ENCODE measurements around the gene KIAA0040.

The KIAA0040 gene

GRCh38 chr1:175174309-175175102, 18.1 kb downstream of the KIAA0040 start (continued):
- TF ChIP-seq TSHZ2 (CRISPR knock-in tag; IDR thresholded peaks at IDR 0.05) (no peak), CREB5 (CRISPR knock-in tag; IDR thresholded peaks at IDR 0.05; ENCODE audit: low read depth) (no peak), PPARA (CRISPR knock-in tag; IDR thresholded peaks at IDR 0.05; ENCODE audit: borderline replicate concordance) (no peak)

DNA sequence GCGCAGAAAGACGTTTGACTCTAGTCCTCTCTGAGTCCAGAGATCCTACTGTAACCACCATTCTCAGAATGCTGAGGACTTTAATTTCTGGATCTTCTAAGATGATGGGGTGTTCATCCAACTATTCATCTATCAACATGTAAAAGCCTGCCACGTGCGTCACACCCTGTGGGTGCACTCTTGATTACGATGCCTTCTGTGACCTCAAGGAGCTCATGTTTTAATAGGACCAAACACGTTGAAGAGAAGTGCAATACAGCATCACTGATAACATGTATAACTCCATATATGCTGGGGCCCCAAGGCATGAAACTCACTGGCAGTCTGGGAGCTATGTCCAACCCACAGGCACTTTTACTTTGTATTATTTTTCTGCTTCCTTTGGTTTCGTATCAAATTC, 19.0 kb downstream of the KIAA0040 start:
- ATAC-seq = no peak
- TF ChIP-seq TCF4 (CRISPR knock-in tag; IDR thresholded peaks at IDR 0.05; ENCODE audit: borderline replicate concordance) = no peak
- no peak for TF ChIP-seq TOX (CRISPR knock-in tag; IDR thresholded peaks at IDR 0.05; ENCODE audit: borderline replicate concordance)
- no peak for TF ChIP-seq ZC3H10 (CRISPR knock-in tag; IDR thresholded peaks at IDR 0.05)
- no peak for TF ChIP-seq ISL1 (CRISPR knock-in tag; IDR thresholded peaks at IDR 0.05)
- no peak for TF ChIP-seq CSRNP3 (CRISPR knock-in tag; IDR thresholded peaks at IDR 0.05)
- no peak for TF ChIP-seq PPARA (CRISPR knock-in tag; IDR thresholded peaks at IDR 0.05; ENCODE audit: borderline replicate concordance)
- no peak for TF ChIP-seq SNAI2 (CRISPR knock-in tag; IDR thresholded peaks at IDR 0.05)
- TF ChIP-seq, protein P1, sequence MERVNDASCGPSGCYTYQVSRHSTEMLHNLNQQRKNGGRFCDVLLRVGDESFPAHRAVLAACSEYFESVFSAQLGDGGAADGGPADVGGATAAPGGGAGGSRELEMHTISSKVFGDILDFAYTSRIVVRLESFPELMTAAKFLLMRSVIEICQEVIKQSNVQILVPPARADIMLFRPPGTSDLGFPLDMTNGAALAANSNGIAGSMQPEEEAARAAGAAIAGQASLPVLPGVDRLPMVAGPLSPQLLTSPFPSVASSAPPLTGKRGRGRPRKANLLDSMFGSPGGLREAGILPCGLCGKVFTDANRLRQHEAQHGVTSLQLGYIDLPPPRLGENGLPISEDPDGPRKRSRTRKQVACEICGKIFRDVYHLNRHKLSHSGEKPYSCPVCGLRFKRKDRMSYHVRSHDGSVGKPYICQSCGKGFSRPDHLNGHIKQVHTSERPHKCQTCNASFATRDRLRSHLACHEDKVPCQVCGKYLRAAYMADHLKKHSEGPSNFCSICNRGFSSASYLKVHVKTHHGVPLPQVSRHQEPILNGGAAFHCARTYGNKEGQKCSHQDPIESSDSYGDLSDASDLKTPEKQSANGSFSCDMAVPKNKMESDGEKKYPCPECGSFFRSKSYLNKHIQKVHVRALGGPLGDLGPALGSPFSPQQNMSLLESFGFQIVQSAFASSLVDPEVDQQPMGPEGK (CRISPR knock-in tag; IDR thresholded peaks at IDR 0.05; ENCODE audit: borderline replicate concordance) = no peak
- no peak for TF ChIP-seq GLIS3 (CRISPR knock-in tag; IDR thresholded peaks at IDR 0.05)
- no peak for TF ChIP-seq CREB5 (CRISPR knock-in tag; IDR thresholded peaks at IDR 0.05; ENCODE audit: low read depth)
- no peak for TF ChIP-seq ZNF70 (CRISPR knock-in tag; IDR thresholded peaks at IDR 0.05)

DNA sequence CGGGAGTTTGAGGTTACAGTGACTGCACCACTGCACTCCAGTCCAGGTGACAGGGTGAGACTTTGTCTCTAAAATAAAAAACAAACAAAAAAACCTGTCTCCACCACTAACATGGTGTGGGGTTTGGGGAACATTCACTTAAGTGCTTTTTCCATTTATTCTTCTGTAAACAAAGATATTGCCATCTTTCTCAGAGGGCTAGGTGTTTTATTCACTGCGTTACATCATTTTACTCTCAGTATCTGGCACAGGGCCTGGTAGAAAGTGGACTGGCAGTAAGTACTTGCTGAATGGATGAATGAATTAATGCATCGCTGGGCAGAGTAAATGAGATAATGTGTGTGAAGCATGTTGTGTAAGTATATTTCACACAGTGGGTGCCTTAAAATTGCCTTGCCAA, 20.1 kb downstream of the KIAA0040 start:
- no peak for ATAC-seq
- TF ChIP-seq ZNF565 (CRISPR knock-in tag; conservative IDR thresholded peaks at IDR 0.05; ENCODE audit: low read depth) (no peak), GLIS3 (CRISPR knock-in tag; IDR thresholded peaks at IDR 0.05) (no peak), SNAI2 (CRISPR knock-in tag; IDR thresholded peaks at IDR 0.05) (no peak), POU6F1 (CRISPR knock-in tag; IDR thresholded peaks at IDR 0.05; ENCODE audit: borderline replicate concordance, low read depth) (no peak), ESRRG (CRISPR knock-in tag; IDR thresholded peaks at IDR 0.05) (no peak), ZC3H10 (CRISPR knock-in tag; IDR thresholded peaks at IDR 0.05) (no peak), OSR1 (CRISPR knock-in tag; IDR thresholded peaks at IDR 0.05) (no peak), CREB5 (CRISPR knock-in tag; IDR thresholded peaks at IDR 0.05; ENCODE audit: low read depth) (no peak), PPARA (CRISPR knock-in tag; IDR thresholded peaks at IDR 0.05; ENCODE audit: borderline replicate concordance) (no peak), RARB (CRISPR knock-in tag; IDR thresholded peaks at IDR 0.05) (no peak), ARNTL (CRISPR knock-in tag; IDR thresholded peaks at IDR 0.05; ENCODE audit: borderline replicate concordance, low read depth) (no peak), ISL1 (CRISPR knock-in tag; IDR thresholded peaks at IDR 0.05) (no peak), ZNF8 (CRISPR knock-in tag; IDR thresholded peaks at IDR 0.05) (no peak), ZFP30 (CRISPR knock-in tag; IDR thresholded peaks at IDR 0.05) (no peak)
- TF ChIP-seq, protein P1 (CRISPR knock-in tag; IDR thresholded peaks at IDR 0.05; ENCODE audit: borderline replicate concordance) = no peak
